ENCODE results near the gene COPZ2. TPM values are rescaled to one million over a fixed set of nuclear protein-coding genes. Genes with fewer than 3 reads are reported as not detected.
A peak's percentile ranks its signal among the peaks of the same experiment; 100 is the strongest.

COPZ2 gene
- total and polyA plus RNA-seq, 11 donors: 13.2 to 64.3 (median 48.2) TPM

- no peak overlapping the region for H3K4me3 ChIP-seq
- intact Hi-C loops (cut with DNase I): loop anchor here in 1 of 10 donors (10.0 kb wide), 1 partner anchor 169 kb away; the partner anchor contains the start of gene SCRN2
- DNase-seq: no peak
- WGBS, 4 donors: 72 to 84% (median 79%) methylated on average over 6 of the region's 6 CpGs
- H3K9me3 ChIP-seq: no peaks in the 10 kb centered on the region
- H3K4me1 ChIP-seq: peaks cover 0 to 29% (median 7%) of the 10 kb centered on the region in 12 donors
- ATAC-seq: no peak
- H3K36me3 ChIP-seq: no peaks in the 10 kb centered on the region
- TF ChIP-seq CTCF (IDR thresholded peaks at IDR 0.05) (no peak), POLR2A (IDR thresholded peaks at IDR 0.05) (no peak)
- H3K27ac ChIP-seq: no peak overlapping the region
- H3K27me3 ChIP-seq: peaks cover 0 to 42% (median 20%) of the 10 kb centered on the region in 9 donors
Observed at GRCh38 chr17:48013876-48014594, 23.6 kb downstream of the COPZ2 start.

GRCh38 chr17:48012654-48013053 is 24.9 kb downstream of the COPZ2 start:
- ATAC-seq (no peak), DNase-seq (peak in 1 of 5 donors; percentile 4)
- no peak for TF ChIP-seq CTCF (IDR thresholded peaks at IDR 0.05)
- TF ChIP-seq POLR2A (IDR thresholded peaks at IDR 0.05): no peak
- Histone ChIP-seq H3K4me1 (peaks cover 0 to 23% (median 7%) of the 10 kb centered on the region in 12 donors), H3K27me3 (peaks cover 0 to 51% (median 20%) of the 10 kb centered on the region in 9 donors), H3K9me3 (no peaks in the 10 kb centered on the region), H3K36me3 (no peaks in the 10 kb centered on the region), H3K27ac (no peak overlapping the region), H3K4me3 (peak overlapping the region in 3 of 12 donors; percentile 33 to 52 (median 52))
- intact Hi-C loops (cut with DNase I): loop anchor here in 1 of 10 donors (10.0 kb wide), 1 partner anchor 168 kb away; the partner anchor contains the start of gene SCRN2
- 42 to 64% (median 52%) methylated on average over 3 to 5 of the region's 5 CpGs for WGBS, 4 donors

- intact Hi-C loops (cut with DNase I): loop anchor here in 1 of 10 donors (10.0 kb wide), 1 partner anchor 167 kb away; the partner anchor contains the start of gene SCRN2
- Histone ChIP-seq H3K36me3 (no peaks in the 10 kb centered on the region), H3K27me3 (peaks cover 0 to 51% (median 20%) of the 10 kb centered on the region in 9 donors), H3K9me3 (no peaks in the 10 kb centered on the region), H3K27ac (no peak overlapping the region), H3K4me3 (peak overlapping the region in 11 of 12 donors; percentile 18 to 52 (median 39)), H3K4me1 (peaks cover 0 to 18% (median 7%) of the 10 kb centered on the region in 12 donors)
- peak in 4 of 5 donors; percentile 31 to 73 (median 40) for DNase-seq
- TF ChIP-seq CTCF (IDR thresholded peaks at IDR 0.05) (no peak), POLR2A (IDR thresholded peaks at IDR 0.05) (no peak)
- ATAC-seq: peak in 2 of 4 donors; percentile 56 to 71
- WGBS, 4 donors: 0 to 1% (median 0%) methylated on average over 34 of the region's 34 CpGs
Observed at GRCh38 chr17:48012151-48012520, 25.5 kb downstream of the COPZ2 start.

- intact Hi-C loops (cut with DNase I): loop anchor here in 1 of 10 donors (10.0 kb wide), 1 partner anchor 167 kb away; the partner anchor contains the start of gene SCRN2
- Histone ChIP-seq H3K27ac (no peak overlapping the region), H3K36me3 (no peaks in the 10 kb centered on the region), H3K4me1 (peaks cover 0 to 17% (median 7%) of the 10 kb centered on the region in 12 donors), H3K9me3 (no peaks in the 10 kb centered on the region), H3K4me3 (peak overlapping the region in 11 of 12 donors; percentile 18 to 52 (median 39)), H3K27me3 (peaks cover 0 to 51% (median 20%) of the 10 kb centered on the region in 9 donors)
- peak in 7 of 12 donors; percentile 5 to 41 (median 16) for TF ChIP-seq CTCF (IDR thresholded peaks at IDR 0.05)
- no peak for TF ChIP-seq POLR2A (IDR thresholded peaks at IDR 0.05)
- 4 to 7% (median 7%) methylated on average over 23 of the region's 23 CpGs for WGBS, 4 donors
- DNase-seq: peak in 1 of 5 donors; percentile 24
- peak in 1 of 4 donors; percentile 37 for ATAC-seq
Observed at GRCh38 chr17:48011405-48012150, 26.0 kb downstream of the COPZ2 start.
